Activated naive CD8-positive, alpha-beta T cell treated with anti-CD3 and anti-CD28 coated beads for 36 hours (primary cell): ENCODE results near the gene KMT2E. TPM values are rescaled to one million over a fixed set of nuclear protein-coding genes. Genes with fewer than 3 reads are reported as not detected.

Source experiments
- DNase-seq: peaks from one replicate; pipeline ENCODE4 v3.0.0; 2021
- H3K27ac Mint-ChIP-seq: one replicate; pipeline ENCODE4 v1.8.0; 2022; ENCODE audit warnings: mild to moderate bottlenecking, moderate library complexity, mixed read lengths
- H3K27me3 Mint-ChIP-seq: one replicate; pipeline ENCODE4 v1.8.0; 2022; ENCODE audit warnings: mild to moderate bottlenecking, mixed read lengths
- H3K36me3 Mint-ChIP-seq: one replicate; pipeline ENCODE4 v1.8.0; 2021; ENCODE audit warnings: mild to moderate bottlenecking, mixed read lengths
- H3K4me1 Mint-ChIP-seq: one replicate; pipeline ENCODE4 v1.8.0; 2021; ENCODE audit warnings: mixed read lengths
- H3K4me3 Mint-ChIP-seq: one replicate; pipeline ENCODE4 v1.8.0; 2022; ENCODE audit warnings: mild to moderate bottlenecking, moderate library complexity, mixed read lengths
- H3K9me3 Mint-ChIP-seq: one replicate; pipeline ENCODE4 v1.8.0; 2022; ENCODE audit warnings: mixed read lengths
- total RNA-seq, 2 experiments: library from RNA; stranded (reverse); gene quantifications; one replicate each; pipeline ENCODE4 v1.2.3, GENCODE V29; 2021

KMT2E gene
- total RNA-seq, 2 experiments from 2014 or later = 58.0 to 62.4 TPM

- H3K27me3 Mint-ChIP-seq = peaks cover 14% of the 10 kb centered on the region
- peaks cover 39% of the 10 kb centered on the region for H3K4me1 Mint-ChIP-seq
- DNase-seq = no peak
- no peaks in the 10 kb centered on the region for H3K9me3 Mint-ChIP-seq
- peaks cover 74% of the 10 kb centered on the region for H3K36me3 Mint-ChIP-seq
- H3K4me3 Mint-ChIP-seq = peak overlapping the region; percentile 97
- peak overlapping the region; percentile 100 for H3K27ac Mint-ChIP-seq
These were observed 2.7 kb upstream of the KMT2E start for GRCh38 chr7:105011141-105011830.

GRCh38 chr7:105011831-105012502, 2.0 kb upstream of the KMT2E start:
- Mint-ChIP-seq H3K36me3 (peaks cover 76% of the 10 kb centered on the region), H3K27ac (peak overlapping the region; percentile 100)
- peak; percentile 32 for DNase-seq

GRCh38 chr7:105012503-105013220, 1.3 kb upstream of the KMT2E start:
- Mint-ChIP-seq H3K27ac (peak overlapping the region; percentile 100), H3K36me3 (peaks cover 81% of the 10 kb centered on the region), H3K4me1 (peaks cover 41% of the 10 kb centered on the region)

More at GRCh38 chr7:105011831-105012502, 2.0 kb upstream of the KMT2E start:
- H3K27me3 Mint-ChIP-seq = peaks cover 14% of the 10 kb centered on the region
- H3K4me3 Mint-ChIP-seq = peak overlapping the region; percentile 97
- H3K9me3 Mint-ChIP-seq = no peaks in the 10 kb centered on the region
- H3K4me1 Mint-ChIP-seq = peaks cover 39% of the 10 kb centered on the region

GRCh38 chr7:105013221-105013815, 687 bp upstream of the KMT2E start:
- peak; percentile 92 for DNase-seq
- H3K9me3 Mint-ChIP-seq = no peaks in the 10 kb centered on the region
- peaks cover 78% of the 10 kb centered on the region for H3K36me3 Mint-ChIP-seq
- H3K27ac Mint-ChIP-seq = peak overlapping the region; percentile 100
- peaks cover 39% of the 10 kb centered on the region for H3K4me1 Mint-ChIP-seq
- H3K4me3 Mint-ChIP-seq = peak overlapping the region; percentile 97
- H3K27me3 Mint-ChIP-seq = peaks cover 14% of the 10 kb centered on the region

More at GRCh38 chr7:105012503-105013220, 1.3 kb upstream of the KMT2E start:
- Mint-ChIP-seq H3K27me3 (peaks cover 14% of the 10 kb centered on the region), H3K9me3 (no peaks in the 10 kb centered on the region), H3K4me3 (peak overlapping the region; percentile 97)
- peak; percentile 100 for DNase-seq

- Mint-ChIP-seq H3K27ac (peak overlapping the region; percentile 100), H3K4me1 (peaks cover 34% of the 10 kb centered on the region), H3K36me3 (peaks cover 67% of the 10 kb centered on the region), H3K9me3 (no peaks in the 10 kb centered on the region), H3K4me3 (peak overlapping the region; percentile 97), H3K27me3 (peaks cover 14% of the 10 kb centered on the region)
- DNase-seq = peak; percentile 55
These were observed 836 bp downstream of the KMT2E start for GRCh38 chr7:105014693-105015389.

- H3K36me3 Mint-ChIP-seq = peaks cover 64% of the 10 kb centered on the region
- DNase-seq = no peak
- H3K4me1 Mint-ChIP-seq = peaks cover 32% of the 10 kb centered on the region
- H3K4me3 Mint-ChIP-seq = peak overlapping the region; percentile 97
- peak overlapping the region; percentile 100 for H3K27ac Mint-ChIP-seq
- H3K27me3 Mint-ChIP-seq = peaks cover 14% of the 10 kb centered on the region
- no peaks in the 10 kb centered on the region for H3K9me3 Mint-ChIP-seq
These were observed 1.5 kb downstream of the KMT2E start for GRCh38 chr7:105015390-105015965.

GRCh38 chr7:105016068-105016708, 2.2 kb downstream of the KMT2E start:
- H3K27me3 Mint-ChIP-seq = peaks cover 14% of the 10 kb centered on the region
- no peaks in the 10 kb centered on the region for H3K9me3 Mint-ChIP-seq
- peaks cover 63% of the 10 kb centered on the region for H3K36me3 Mint-ChIP-seq
- no peak for DNase-seq
- H3K4me3 Mint-ChIP-seq = peak overlapping the region; percentile 97
- peaks cover 35% of the 10 kb centered on the region for H3K4me1 Mint-ChIP-seq
- peak overlapping the region; percentile 100 for H3K27ac Mint-ChIP-seq

GRCh38 chr7:105016709-105017656, 3.0 kb downstream of the KMT2E start:
- H3K9me3 Mint-ChIP-seq = no peaks in the 10 kb centered on the region
- peaks cover 42% of the 10 kb centered on the region for H3K4me1 Mint-ChIP-seq
- peaks cover 14% of the 10 kb centered on the region for H3K27me3 Mint-ChIP-seq
- no peak for DNase-seq
- peak overlapping the region; percentile 97 for H3K4me3 Mint-ChIP-seq
- H3K36me3 Mint-ChIP-seq = peaks cover 56% of the 10 kb centered on the region
- H3K27ac Mint-ChIP-seq = peak overlapping the region; percentile 100

- Mint-ChIP-seq H3K36me3 (peaks cover 55% of the 10 kb centered on the region), H3K9me3 (no peaks in the 10 kb centered on the region), H3K27ac (peak overlapping the region; percentile 81), H3K4me3 (peak overlapping the region; percentile 97), H3K27me3 (peaks cover 9% of the 10 kb centered on the region), H3K4me1 (peaks cover 47% of the 10 kb centered on the region)
- no peak for DNase-seq
These were observed 3.8 kb downstream of the KMT2E start for GRCh38 chr7:105017657-105018365.

- DNase-seq = no peak
- Mint-ChIP-seq H3K27me3 (no peaks in the 10 kb centered on the region), H3K4me3 (peak overlapping the region; percentile 40), H3K9me3 (no peaks in the 10 kb centered on the region), H3K27ac (peak overlapping the region; percentile 12), H3K36me3 (peaks cover 51% of the 10 kb centered on the region), H3K4me1 (peaks cover 55% of the 10 kb centered on the region)
These were observed 5.3 kb downstream of the KMT2E start for GRCh38 chr7:105019269-105019668.

- Mint-ChIP-seq H3K9me3 (no peaks in the 10 kb centered on the region), H3K27ac (peak overlapping the region; percentile 51), H3K27me3 (no peaks in the 10 kb centered on the region), H3K4me3 (peak overlapping the region; percentile 43), H3K4me1 (peaks cover 71% of the 10 kb centered on the region), H3K36me3 (peaks cover 40% of the 10 kb centered on the region)
- DNase-seq = no peak
These were observed 6.9 kb downstream of the KMT2E start for GRCh38 chr7:105020926-105021325.

GRCh38 chr7:105021352-105021751, 7.3 kb downstream of the KMT2E start:
- Mint-ChIP-seq H3K27ac (peak overlapping the region; percentile 51), H3K9me3 (no peaks in the 10 kb centered on the region), H3K27me3 (no peaks in the 10 kb centered on the region), H3K36me3 (peaks cover 36% of the 10 kb centered on the region), H3K4me1 (peaks cover 74% of the 10 kb centered on the region), H3K4me3 (no peak overlapping the region)
- no peak for DNase-seq
